DMS114 treated with DMSO at 0.1 percent for 48 hours (cell line): ENCODE data around the gene SH3YL1.

Source experiments
- DNase-seq: peaks from one replicate; lab custom pipeline; 2025; ENCODE audit not compliant: unreplicated experiment; lab: John Stamatoyannopoulos, UW

The SH3YL1 gene

GRCh38 chr2:258933-259332, 4.9 kb downstream of the SH3YL1 start:
- DNase-seq, result no peak

GRCh38 chr2:257842-258241, 6.0 kb downstream of the SH3YL1 start:
- DNase-seq, result no peak

- DNase-seq, result no peak
Measured at GRCh38 chr2:257429-257828, 6.4 kb downstream of the SH3YL1 start.

- DNase-seq, result no peak
Measured at GRCh38 chr2:256094-256493, 7.7 kb downstream of the SH3YL1 start.

- no peak for DNase-seq
Measured at GRCh38 chr2:255195-255594, 8.6 kb downstream of the SH3YL1 start.

- DNase-seq, result no peak
Measured at GRCh38 chr2:254241-254640, 9.6 kb downstream of the SH3YL1 start.

GRCh38 chr2:253202-253638, 10.6 kb downstream of the SH3YL1 start:
- no peak for DNase-seq

GRCh38 chr2:252001-252602, 11.7 kb downstream of the SH3YL1 start:
- DNase-seq, result no peak

GRCh38 chr2:249538-250042, 14.2 kb downstream of the SH3YL1 start:
- DNase-seq, result no peak

GRCh38 chr2:248724-249123, 15.1 kb downstream of the SH3YL1 start:
- no peak for DNase-seq

- DNase-seq, result peak; percentile 13
Measured at GRCh38 chr2:246489-247144, 17.2 kb downstream of the SH3YL1 start.

- no peak for DNase-seq
Measured at GRCh38 chr2:244547-244946, 19.3 kb downstream of the SH3YL1 start.

- no peak for DNase-seq
Measured at GRCh38 chr2:238869-239268, 25.0 kb downstream of the SH3YL1 start.

GRCh38 chr2:238431-238830, 25.4 kb downstream of the SH3YL1 start:
- DNase-seq, result no peak

- no peak for DNase-seq
Measured at GRCh38 chr2:237878-238277, 26.0 kb downstream of the SH3YL1 start.

GRCh38 chr2:236993-237539, 26.8 kb downstream of the SH3YL1 start:
- DNase-seq, result no peak

GRCh38 chr2:234421-234820, 29.4 kb downstream of the SH3YL1 start:
- no peak for DNase-seq

GRCh38 chr2:233030-233429, 30.8 kb downstream of the SH3YL1 start:
- no peak for DNase-seq

GRCh38 chr2:231521-232185, 32.2 kb downstream of the SH3YL1 start:
- DNase-seq, result no peak

GRCh38 chr2:228518-229278, 35.1 kb downstream of the SH3YL1 start:
- no peak for DNase-seq

GRCh38 chr2:228115-228514, 35.7 kb downstream of the SH3YL1 start:
- no peak for DNase-seq
